IMR-90 (cell line): Measurements from ENCODE around the gene UNK. TPM values are rescaled to one million over a fixed set of nuclear protein-coding genes. Genes with fewer than 3 reads are reported as not detected.

ENCODE experiments used
- ATAC-seq: fragments of 200-7000 bp; cut with Tn5 transposase; 2 replicates; pipeline ENCODE4 v1.9.1; 2020; ENCODE audit warnings: low read depth, mild to moderate bottlenecking, moderate library complexity
- BruUV-seq: library from RNA; stranded (reverse); fragments of 400-500 nt; replicated peaks from 2 replicates; lab custom pipeline; 2021; lab: Mats Ljungman, UMichigan
- CTCF ChIA-PET: fragments of 300-600 bp; formaldehyde crosslinking; extraction: SDS; loops from one replicate; lab custom pipeline; 2021; ENCODE audit warnings: antibody characterized with exemption; lab: Yijun Ruan, JAX
- POLR2A ChIA-PET: fragments of 300-600 bp; sonication (Branson Sonifier 250); formaldehyde crosslinking; loops from one replicate; lab custom pipeline; 2022; ENCODE audit warnings: antibody characterized with exemption; ENCODE audit not compliant: unreplicated experiment; lab: Charles Lee
- DNase-seq: peaks from one replicate; pipeline ENCODE4 v3.0.0; 2013
- H2AFZ ChIP-seq: replicated peaks from 2 replicates; pipeline ENCODE3; 2013; ENCODE audit warnings: low read length, mild to moderate bottlenecking; ENCODE audit not compliant: poor library complexity
- H2AK5ac ChIP-seq: 2 replicates; pipeline ENCODE4 v1.6.1; 2013; ENCODE audit warnings: low read depth, low read length, inconsistent platforms
- H2AK9ac ChIP-seq: replicated peaks from 2 replicates; pipeline ENCODE3; 2013; ENCODE audit warnings: mild to moderate bottlenecking, low read depth, low read length, moderate library complexity; ENCODE audit not compliant: poor library complexity
- H2BK120ac ChIP-seq: 2 replicates; pipeline ENCODE4 v1.6.1; 2013; ENCODE audit warnings: low read depth, low read length, inconsistent platforms
- H2BK15ac ChIP-seq: 3 replicates; pipeline ENCODE4 v1.6.1; 2013; ENCODE audit warnings: low read depth, low read length, inconsistent platforms
- H2BK20ac ChIP-seq: 2 replicates; pipeline ENCODE4 v1.6.1; 2013; ENCODE audit warnings: low read depth, mild to moderate bottlenecking, inconsistent platforms, low read length, moderate library complexity
- H2BK5ac ChIP-seq: 2 replicates; pipeline ENCODE4 v1.6.1; 2013; ENCODE audit warnings: mild to moderate bottlenecking, low read depth, low read length, inconsistent platforms; ENCODE audit not compliant: poor library complexity, severe bottlenecking
- H3K14ac ChIP-seq: replicated peaks from 2 replicates; pipeline ENCODE4 v1.6.1; 2013; ENCODE audit warnings: low read depth, low read length, inconsistent platforms
- H3K18ac ChIP-seq: 2 replicates; pipeline ENCODE4 v1.6.1; 2013; ENCODE audit warnings: low read depth, low read length, control low read depth
- H3K23ac ChIP-seq: 2 replicates; pipeline ENCODE4 v1.6.1; 2013; ENCODE audit warnings: low read depth, low read length, inconsistent platforms
- H3K27ac ChIP-seq: 2 replicates; pipeline ENCODE4 v1.5.1; 2013; ENCODE audit warnings: mild to moderate bottlenecking, control low read depth, low read length; ENCODE audit not compliant: insufficient read depth
- H3K27me3 ChIP-seq: 2 replicates; pipeline ENCODE4 v1.6.1; 2013; ENCODE audit warnings: low read length; ENCODE audit not compliant: control insufficient read depth, insufficient read depth
- H3K36me3 ChIP-seq: 2 replicates; pipeline ENCODE4 v1.6.1; 2013; ENCODE audit warnings: low read length, mixed read lengths; ENCODE audit not compliant: control insufficient read depth, insufficient read depth
- H3K4ac ChIP-seq: 2 replicates; pipeline ENCODE4 v1.6.1; 2013; ENCODE audit warnings: low read depth, low read length, inconsistent platforms
- H3K4me1 ChIP-seq: 2 replicates; pipeline ENCODE4 v1.6.1; 2013; ENCODE audit warnings: low read length, mixed read lengths; ENCODE audit not compliant: control insufficient read depth, insufficient read depth
- H3K4me2 ChIP-seq: 2 replicates; pipeline ENCODE4 v1.6.1; 2013; ENCODE audit warnings: low read depth, mild to moderate bottlenecking, control low read depth, low read length, moderate library complexity
- H3K4me3 ChIP-seq: 2 replicates; pipeline ENCODE4 v1.5.1; 2013; ENCODE audit warnings: low read depth, mild to moderate bottlenecking, control low read depth, low read length, moderate library complexity; ENCODE audit not compliant: insufficient read depth
- H3K56ac ChIP-seq: 2 replicates; pipeline ENCODE4 v1.6.1; 2013; ENCODE audit warnings: low read length, inconsistent platforms; ENCODE audit not compliant: insufficient read depth; ENCODE audit errors: extremely low read depth
- H3K79me1 ChIP-seq, 2 experiments: 2 replicates each; pipeline ENCODE4 v1.6.1; 2013; ENCODE audit warnings: low read length in 2 of 2, inconsistent platforms in 1 of 2, low read depth in 1 of 2
- H3K9ac ChIP-seq: 2 replicates; pipeline ENCODE4 v1.6.1; 2013; ENCODE audit warnings: low read depth, low read length, control low read depth
- H3K9me1 ChIP-seq: 2 replicates; pipeline ENCODE4 v1.6.1; 2013; ENCODE audit warnings: low read length, inconsistent platforms; ENCODE audit not compliant: insufficient read depth
- H3K9me3 ChIP-seq: 2 replicates; pipeline ENCODE4 v1.6.1; 2013; ENCODE audit warnings: low read length; ENCODE audit not compliant: control insufficient read depth, insufficient read depth
- H4K20me1 ChIP-seq: 2 replicates; pipeline ENCODE4 v1.6.1; 2013; ENCODE audit warnings: low read length, inconsistent platforms; ENCODE audit not compliant: insufficient read depth
- H4K5ac ChIP-seq: 2 replicates; pipeline ENCODE4 v1.6.1; 2013; ENCODE audit warnings: mild to moderate bottlenecking, low read depth, low read length, control low read depth
- H4K8ac ChIP-seq, 2 experiments: 2 replicates each; pipeline ENCODE4 v1.6.1; 2013; ENCODE audit warnings: low read depth in 2 of 2, low read length in 2 of 2, control low read depth in 1 of 2, inconsistent platforms in 1 of 2
- H4K91ac ChIP-seq: 2 replicates; pipeline ENCODE4 v1.6.1; 2013; ENCODE audit warnings: low read depth, low read length, inconsistent platforms; ENCODE audit not compliant: insufficient read depth
- BHLHE40 ChIP-seq: fragments of 150-350 bp; IDR thresholded peaks from 2 replicates; pipeline ENCODE4 v1.6.1; 2016; ENCODE audit warnings: mild to moderate bottlenecking, low read depth, low read length
- MXI1 ChIP-seq: IDR thresholded peaks from 2 replicates; pipeline ENCODE4 v1.6.1; 2012; ENCODE audit warnings: low read depth, mild to moderate bottlenecking, low read length, moderate library complexity, borderline replicate concordance
- POLR2A ChIP-seq: IDR thresholded peaks from 2 replicates; pipeline ENCODE4 v1.6.1; 2012; ENCODE audit warnings: mild to moderate bottlenecking, low read depth, low read length
- RCOR1 ChIP-seq: IDR thresholded peaks from 2 replicates; pipeline ENCODE4 v1.6.1; 2012; ENCODE audit warnings: mild to moderate bottlenecking, low read length, improper control_type of control experiment; ENCODE audit not compliant: insufficient replicate concordance
- WGBS, 2 experiments: methylation state at CpG; one replicate each; pipeline versions ENCODE4 v1.1.5 to v1.1.7; 2013; ENCODE audit warnings: missing lambda C conversion rate in 2 of 2; ENCODE audit not compliant: insufficient read length in 1 of 2; ENCODE audit errors: extremely low coverage in 2 of 2; 5-methylcytosine and 5-hydroxymethylcytosine counted together
- dilution Hi-C: fragments of 300-500 bp; cut with HindIII; formaldehyde crosslinking; loops from one replicate; pipeline ENCODE4 v1.14.3; 2018; ENCODE audit warnings: low sequenced_read_pairs; ENCODE audit not compliant: unreplicated experiment
- in situ Hi-C: fragments of 300-500 bp; cut with MboI; formaldehyde crosslinking; loops from 3 replicates; pipeline ENCODE4 v1.14.3; 2019; ENCODE audit warnings: low sequenced_read_pairs, inconsistent platforms, mixed read lengths
- intact Hi-C: fragments of 100-400 bp; cut with micrococcal nuclease; formaldehyde crosslinking; loops from 2 replicates; pipeline ENCODE4 v1.10.0; 2022
- polyA plus RNA-seq, 3 experiments: library from polyadenylated mRNA; depleted of rRNA; stranded (reverse); fragments of >200 nt; gene quantifications; 2 replicates each; pipeline ENCODE4 v1.2.3, GENCODE V29; 2012; ENCODE audit warnings: low replicate concordance in 1 of 3
- total RNA-seq: library from RNA; depleted of rRNA; stranded (reverse); fragments of >200 nt; gene quantifications from 2 replicates; pipeline ENCODE4 v1.2.3, GENCODE V29; 2012

UNK gene
- total and polyA plus RNA-seq, 2 of the 4 experiments (the other 2 are of a cell fraction): 15.4 to 17.3 TPM

GRCh38 chr17:75836605-75837004 is 52.0 kb downstream of the UNK start:
- Histone ChIP-seq H3K27ac (no peak overlapping the region), H3K56ac (no peak overlapping the region), H3K9ac (no peak overlapping the region), H4K20me1 (no peaks in the 10 kb centered on the region), H3K23ac (no peak overlapping the region), H4K5ac (no peak overlapping the region), H2AK5ac (no peak overlapping the region), H3K4me2 (no peak overlapping the region), H3K14ac (no peak overlapping the region), H2BK20ac (no peak overlapping the region), H3K4me1 (peaks cover 3% of the 10 kb centered on the region), H3K9me1 (peaks cover 3% of the 10 kb centered on the region; the same call in 1 of the 2 replicates), H3K36me3 (no peaks in the 10 kb centered on the region), H2BK120ac (no peak overlapping the region), H3K4ac (no peak overlapping the region), H2AFZ (no peak overlapping the region), H2BK15ac (no peak overlapping the region), H2BK5ac (no peak overlapping the region), H3K18ac (no peak overlapping the region), H3K79me1 (no peaks in the 10 kb centered on the region), H2AK9ac (no peak overlapping the region), H4K8ac (no peak overlapping the region), H3K27me3 (no peaks in the 10 kb centered on the region; the same call in 1 of the 2 replicates), H4K91ac (no peak overlapping the region), H3K9me3 (no peaks in the 10 kb centered on the region), H3K4me3 (no peak overlapping the region)
- ChIA-PET CTCF (no interaction called here), POLR2A (interaction anchor here (1.6 kb wide), 1 partner anchor 57 kb away, joined by 5 read pairs; a partner anchor contains a TSS)
- ATAC-seq (no peak), DNase-seq (no peak)
- BruUV-seq: no TSS peak
- WGBS, 2 experiments: 83% methylated on average over 4 of the region's 9 CpGs; no CpG with 5 or more reads in 1 of the 2 experiments
- dilution Hi-C loops (no loop called here), intact Hi-C loops (no loop called here), in situ Hi-C loops (no loop called here)
- TF ChIP-seq BHLHE40 (no peak), RCOR1 (no peak), POLR2A (no peak), MXI1 (no peak)
